IMR-90 (cell line): ENCODE results near the gene GPC6.

Experiments used
- CHD1 ChIP-seq: IDR thresholded peaks from 2 replicates; pipeline ENCODE4 v1.6.1; 2012; ENCODE audit warnings: low read depth, low read length, improper control_type of control experiment
- CTCF ChIP-seq: conservative IDR thresholded peaks from 2 replicates; pipeline ENCODE4 v1.5.1; 2012; ENCODE audit warnings: mild to moderate bottlenecking, low read depth, low read length, improper control_type of control experiment
- MXI1 ChIP-seq: IDR thresholded peaks from 2 replicates; pipeline ENCODE4 v1.6.1; 2012; ENCODE audit warnings: low read depth, mild to moderate bottlenecking, low read length, moderate library complexity, borderline replicate concordance
- NFE2L2 ChIP-seq: fragments of 150-350 bp; IDR thresholded peaks from 2 replicates; pipeline ENCODE4 v1.6.1; 2016; ENCODE audit warnings: low read depth, mild to moderate bottlenecking, low read length
- POLR2A ChIP-seq: IDR thresholded peaks from 2 replicates; pipeline ENCODE4 v1.6.1; 2012; ENCODE audit warnings: mild to moderate bottlenecking, low read depth, low read length
- RAD21 ChIP-seq: IDR thresholded peaks from 2 replicates; pipeline ENCODE4 v1.6.1; 2012; ENCODE audit warnings: low read length, improper control_type of control experiment
- RCOR1 ChIP-seq: IDR thresholded peaks from 2 replicates; pipeline ENCODE4 v1.6.1; 2012; ENCODE audit warnings: mild to moderate bottlenecking, low read length, improper control_type of control experiment; ENCODE audit not compliant: insufficient replicate concordance
- RFX5 ChIP-seq: IDR thresholded peaks from 2 replicates; pipeline ENCODE4 v1.8.0; 2012; ENCODE audit warnings: low read depth, mild to moderate bottlenecking, low read length, moderate library complexity
- USF2 ChIP-seq: fragments of 150-350 bp; IDR thresholded peaks from 2 replicates; pipeline ENCODE4 v1.6.1; 2017; ENCODE audit warnings: mild to moderate bottlenecking, antibody characterized with exemption, low read length, low read depth

GRCh38 chr13:93265800-93266199 is 39.2 kb downstream of the GPC6 start:
- no peak for TF ChIP-seq CTCF
- TF ChIP-seq MXI1 = no peak
- TF ChIP-seq USF2 = no peak
- no peak for TF ChIP-seq RFX5
- no peak for TF ChIP-seq RCOR1
- TF ChIP-seq CHD1 = no peak
- TF ChIP-seq POLR2A = no peak
- TF ChIP-seq RAD21 = no peak
- no peak for TF ChIP-seq NFE2L2
